Nephron progenitor cell (in vitro differentiated cells): ENCODE data around the gene SLC27A4.
A peak's percentile ranks its signal among the peaks of the same experiment; 100 is the strongest.

ENCODE experiments used
- DNase-seq: peaks from one replicate; pipeline ENCODE4 v3.0.0; 2021
- H3K27ac Mint-ChIP-seq: 2 replicates; pipeline ENCODE4 v1.8.0; 2021; ENCODE audit warnings: mild to moderate bottlenecking, moderate library complexity, mixed read lengths
- H3K27me3 Mint-ChIP-seq: 2 replicates; pipeline ENCODE4 v1.8.0; 2021; ENCODE audit warnings: mild to moderate bottlenecking, low read depth, mixed read lengths; ENCODE audit not compliant: poor library complexity
- H3K36me3 Mint-ChIP-seq: 2 replicates; pipeline ENCODE4 v1.8.0; 2021; ENCODE audit warnings: low read depth, mixed read lengths
- H3K4me1 Mint-ChIP-seq: 2 replicates; pipeline ENCODE4 v1.8.0; 2021; ENCODE audit warnings: mixed read lengths
- H3K4me3 Mint-ChIP-seq: 2 replicates; pipeline ENCODE4 v1.8.0; 2021; ENCODE audit warnings: mild to moderate bottlenecking, moderate library complexity, mixed read lengths
- H3K9me3 Mint-ChIP-seq: 2 replicates; pipeline ENCODE4 v1.8.0; 2021; ENCODE audit warnings: mild to moderate bottlenecking, moderate library complexity, mixed read lengths
- CTCF ChIP-seq: fragments of 200-600 bp; sonication (generic); IDR thresholded peaks from 2 replicates; pipeline ENCODE4 v1.5.0; 2021; ENCODE audit warnings: antibody characterized with exemption

SLC27A4 gene

DNA sequence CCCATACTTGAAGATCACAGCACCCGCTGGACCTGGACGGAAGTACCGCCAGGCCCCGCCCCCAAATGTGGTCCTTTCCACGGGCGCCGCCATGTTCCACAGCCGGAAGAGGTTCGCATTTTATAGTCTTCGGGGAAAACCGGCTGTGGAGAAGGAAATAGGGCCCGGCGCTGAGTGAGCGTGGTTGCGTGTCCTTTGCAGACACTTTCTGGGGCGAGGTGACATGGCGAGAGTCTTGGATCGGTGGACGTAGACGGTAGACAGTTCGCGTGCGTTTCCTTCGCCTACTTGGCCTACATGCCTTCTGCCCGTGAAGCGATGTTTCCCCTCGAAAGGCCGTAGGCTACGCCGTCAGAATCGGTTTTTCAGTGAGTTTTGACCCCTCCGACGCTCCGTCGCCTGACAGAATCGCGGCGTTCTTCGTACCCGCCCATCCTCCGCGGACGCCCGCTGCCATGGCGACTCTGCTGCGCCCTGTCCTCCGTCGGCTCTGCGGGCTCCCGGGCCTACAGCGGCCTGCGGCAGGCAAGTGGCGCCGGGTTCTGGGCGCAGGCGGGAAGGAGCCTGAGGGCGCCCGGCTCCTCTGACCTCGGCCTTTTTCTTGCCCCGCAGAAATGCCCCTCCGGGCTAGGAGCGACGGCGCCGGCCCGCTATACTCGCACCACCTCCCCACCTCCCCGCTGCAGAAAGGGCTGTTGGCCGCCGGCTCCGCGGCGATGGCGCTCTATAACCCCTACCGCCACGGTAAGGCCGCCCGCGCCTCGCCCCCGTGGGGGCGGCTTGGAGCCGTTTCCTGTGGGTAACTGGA lies 17.7 kb upstream of the SLC27A4 start, which contains the start of the genes COQ4 and TRUB2:
Gene COQ4, plus strand, starts transcription at position 436 of the 808 bp plus-strand sequence. Its CDS starts 20 bp downstream, at position 456.
Gene TRUB2, minus strand, starts transcription at position 44 of the 808 bp plus-strand sequence. Its CDS starts 39 bp downstream, at position 5.
- Mint-ChIP-seq H3K27me3 (peaks cover 4% of the 10 kb centered on the region), H3K4me1 (peaks cover 19% of the 10 kb centered on the region), H3K4me3 (peak within 1 kb of the TSS; percentile 97), H3K9me3 (no peaks in the 10 kb centered on the region), H3K36me3 (peaks cover 10% of the 10 kb centered on the region), H3K27ac (peak within 1 kb of the TSS; percentile 99)
- TF ChIP-seq CTCF = no peak
- DNase-seq = peak; percentile 92

GRCh38 chr9:128323212-128323730 lies 17.1 kb upstream of the SLC27A4 start:
- peak overlapping the region; percentile 78 for H3K27ac Mint-ChIP-seq
- peaks cover 4% of the 10 kb centered on the region for H3K27me3 Mint-ChIP-seq
- peaks cover 13% of the 10 kb centered on the region for H3K36me3 Mint-ChIP-seq
- DNase-seq = no peak
- no peaks in the 10 kb centered on the region for H3K9me3 Mint-ChIP-seq
- peak overlapping the region; percentile 97 for H3K4me3 Mint-ChIP-seq
- TF ChIP-seq CTCF = no peak
- H3K4me1 Mint-ChIP-seq = peaks cover 19% of the 10 kb centered on the region

- peaks cover 17% of the 10 kb centered on the region for H3K36me3 Mint-ChIP-seq
- no peak for DNase-seq
- H3K27me3 Mint-ChIP-seq = peaks cover 4% of the 10 kb centered on the region
- TF ChIP-seq CTCF = no peak
- no peaks in the 10 kb centered on the region for H3K9me3 Mint-ChIP-seq
- peak overlapping the region; percentile 78 for H3K27ac Mint-ChIP-seq
- peaks cover 19% of the 10 kb centered on the region for H3K4me1 Mint-ChIP-seq
- peak overlapping the region; percentile 97 for H3K4me3 Mint-ChIP-seq
Measured at GRCh38 chr9:128323791-128324190, 16.5 kb upstream of the SLC27A4 start.

DNA sequence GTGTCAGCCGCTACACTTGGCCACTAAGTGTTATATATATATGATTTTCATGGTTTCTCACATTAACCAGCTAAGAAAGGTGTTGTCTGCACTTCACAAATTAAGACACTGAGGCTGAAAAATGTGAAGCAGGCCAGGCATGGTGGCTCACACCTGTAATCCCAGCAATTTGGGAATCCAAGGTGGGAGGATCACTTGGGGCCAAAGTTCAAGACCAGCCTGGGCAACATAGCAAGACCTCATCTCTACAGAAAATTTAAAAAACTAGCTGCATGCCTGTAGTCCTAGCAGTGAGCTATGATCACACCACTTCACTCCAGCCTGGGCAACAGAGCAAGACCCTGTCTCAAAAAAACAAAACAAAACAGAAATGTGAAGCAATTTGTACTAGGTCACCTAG lies 15.9 kb upstream of the SLC27A4 start:
- Mint-ChIP-seq H3K27me3 (peaks cover 4% of the 10 kb centered on the region), H3K4me1 (peaks cover 19% of the 10 kb centered on the region), H3K4me3 (peak overlapping the region; percentile 97), H3K36me3 (peaks cover 17% of the 10 kb centered on the region), H3K27ac (peak overlapping the region; percentile 78), H3K9me3 (no peaks in the 10 kb centered on the region)
- DNase-seq = no peak
- TF ChIP-seq CTCF = no peak

- no peak for TF ChIP-seq CTCF
- Mint-ChIP-seq H3K36me3 (peaks cover 20% of the 10 kb centered on the region), H3K4me3 (peak overlapping the region; percentile 32), H3K27ac (no peak overlapping the region), H3K27me3 (peaks cover 4% of the 10 kb centered on the region), H3K4me1 (peaks cover 19% of the 10 kb centered on the region), H3K9me3 (no peaks in the 10 kb centered on the region)
- DNase-seq = no peak
Measured at GRCh38 chr9:128325629-128326028, 14.7 kb upstream of the SLC27A4 start.
